ENCODE measurements around the gene FAAP20.
A peak's percentile ranks its signal among the peaks of the same experiment; 100 is the strongest.

The FAAP20 gene

DNA sequence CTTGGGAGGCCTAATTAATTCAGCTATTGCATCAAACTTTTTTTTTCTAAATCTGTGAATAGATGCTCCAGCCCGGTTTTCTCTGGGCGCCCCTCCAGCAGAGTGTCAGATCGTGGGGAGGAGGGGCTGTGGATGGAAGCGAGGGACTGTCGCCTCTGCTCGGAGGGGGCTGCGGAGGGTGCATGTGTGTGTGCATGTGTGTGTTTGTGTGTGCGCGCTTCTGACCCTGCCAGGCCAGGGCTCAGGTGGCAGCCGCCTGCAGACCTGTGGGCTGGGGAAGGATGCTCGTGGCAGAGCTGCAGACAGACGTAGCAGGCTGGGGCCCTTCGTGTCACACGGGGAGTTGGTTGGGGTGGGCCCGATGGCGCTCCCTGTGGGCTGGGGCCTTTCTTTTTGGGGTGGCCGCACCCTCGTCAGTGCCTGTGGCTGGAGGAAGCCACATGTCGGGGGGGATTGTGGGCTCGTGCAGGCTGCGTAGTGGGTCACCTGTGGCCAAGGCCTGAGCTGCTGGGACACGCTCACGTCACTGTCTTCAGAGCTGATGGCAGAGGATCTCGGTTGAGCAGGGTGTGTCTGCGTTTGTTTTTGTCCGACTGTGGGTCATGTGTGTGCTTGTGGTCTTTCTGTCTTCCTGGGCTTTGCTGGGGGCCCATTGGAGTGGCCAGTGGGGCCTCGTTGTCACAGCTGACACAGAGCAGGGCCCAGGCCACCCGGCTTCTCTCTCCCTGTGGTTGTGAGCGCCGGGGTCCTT is 36.4 kb upstream of the FAAP20 start:
- DNase-seq (ENCODE audit: low read depth in 2 of 2), result no peak

DNA sequence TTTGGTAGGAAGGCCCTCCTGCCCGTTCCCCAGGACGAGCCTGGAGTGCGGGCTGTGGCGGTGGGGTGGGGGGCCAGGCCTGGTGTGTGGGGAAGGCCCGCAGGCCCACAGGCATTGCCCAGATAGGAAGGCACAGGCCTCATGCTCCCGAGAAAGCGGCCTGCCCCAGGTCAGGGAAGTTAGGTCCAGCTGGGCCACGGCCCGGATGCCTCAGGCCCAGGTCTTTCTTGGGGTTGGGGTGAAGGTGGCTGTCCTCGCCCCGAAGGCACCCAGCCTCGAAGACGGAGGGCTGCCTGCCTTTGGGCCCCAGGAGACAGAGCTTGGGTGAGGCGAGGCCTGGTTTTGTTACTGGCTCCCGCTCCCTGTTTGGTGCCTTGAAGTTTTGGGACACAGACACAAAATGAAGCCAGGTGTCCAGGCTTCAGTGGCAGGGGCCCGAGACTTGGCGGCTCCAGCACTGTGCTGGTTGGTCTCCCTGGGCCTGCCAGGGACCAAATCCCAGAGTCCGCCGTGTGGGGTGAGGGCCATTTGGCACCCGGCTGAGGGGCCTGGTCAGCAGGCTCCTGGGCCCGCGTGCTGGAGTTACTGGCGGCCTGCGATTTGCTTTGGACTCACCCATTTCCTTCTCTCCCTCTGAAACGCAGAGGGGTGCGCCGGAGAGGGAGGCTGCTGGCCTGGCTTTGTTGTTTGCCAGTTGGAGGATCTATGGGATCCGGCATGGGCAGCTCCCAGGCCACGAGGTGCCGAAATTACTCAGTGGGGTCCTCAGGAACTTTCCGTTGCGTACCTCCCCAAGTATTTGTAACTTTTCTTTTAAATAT is 35.5 kb upstream of the FAAP20 start:
- DNase-seq (ENCODE audit: low read depth in 2 of 2), result no peak

DNA sequence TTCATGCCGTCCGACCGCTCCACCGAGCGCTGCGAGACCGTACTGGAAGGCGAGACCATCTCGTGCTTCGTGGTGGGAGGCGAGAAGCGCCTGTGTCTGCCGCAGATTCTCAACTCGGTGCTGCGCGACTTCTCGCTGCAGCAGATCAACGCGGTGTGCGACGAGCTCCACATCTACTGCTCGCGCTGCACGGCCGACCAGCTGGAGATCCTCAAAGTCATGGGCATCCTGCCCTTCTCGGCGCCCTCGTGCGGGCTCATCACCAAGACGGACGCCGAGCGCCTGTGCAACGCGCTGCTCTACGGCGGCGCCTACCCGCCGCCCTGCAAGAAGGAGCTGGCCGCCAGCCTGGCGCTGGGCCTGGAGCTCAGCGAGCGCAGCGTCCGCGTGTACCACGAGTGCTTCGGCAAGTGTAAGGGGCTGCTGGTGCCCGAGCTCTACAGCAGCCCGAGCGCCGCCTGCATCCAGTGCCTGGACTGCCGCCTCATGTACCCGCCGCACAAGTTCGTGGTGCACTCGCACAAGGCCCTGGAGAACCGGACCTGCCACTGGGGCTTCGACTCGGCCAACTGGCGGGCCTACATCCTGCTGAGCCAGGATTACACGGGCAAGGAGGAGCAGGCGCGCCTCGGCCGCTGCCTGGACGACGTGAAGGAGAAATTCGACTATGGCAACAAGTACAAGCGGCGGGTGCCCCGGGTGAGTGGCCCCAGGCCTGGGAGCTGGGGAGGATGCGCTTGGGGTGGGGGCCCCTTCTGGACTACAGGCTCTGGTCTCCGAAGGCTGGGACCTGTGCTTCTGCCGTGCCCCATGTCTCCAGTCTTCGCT is 34.7 kb upstream of the FAAP20 start:
- DNase-seq (ENCODE audit: low read depth in 2 of 2), result peak in 1 of 2 donors; percentile 31

DNA sequence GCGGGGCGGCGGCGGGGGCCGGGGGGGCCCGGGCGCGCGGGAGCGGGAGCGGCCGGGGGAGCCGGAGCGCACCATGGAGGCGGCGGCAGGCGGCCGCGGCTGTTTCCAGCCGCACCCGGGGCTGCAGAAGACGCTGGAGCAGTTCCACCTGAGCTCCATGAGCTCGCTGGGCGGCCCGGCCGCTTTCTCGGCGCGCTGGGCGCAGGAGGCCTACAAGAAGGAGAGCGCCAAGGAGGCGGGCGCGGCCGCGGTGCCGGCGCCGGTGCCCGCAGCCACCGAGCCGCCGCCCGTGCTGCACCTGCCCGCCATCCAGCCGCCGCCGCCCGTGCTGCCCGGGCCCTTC is 34.1 kb upstream of the FAAP20 start:
- no peak for DNase-seq (ENCODE audit: low read depth in 2 of 2)

DNA sequence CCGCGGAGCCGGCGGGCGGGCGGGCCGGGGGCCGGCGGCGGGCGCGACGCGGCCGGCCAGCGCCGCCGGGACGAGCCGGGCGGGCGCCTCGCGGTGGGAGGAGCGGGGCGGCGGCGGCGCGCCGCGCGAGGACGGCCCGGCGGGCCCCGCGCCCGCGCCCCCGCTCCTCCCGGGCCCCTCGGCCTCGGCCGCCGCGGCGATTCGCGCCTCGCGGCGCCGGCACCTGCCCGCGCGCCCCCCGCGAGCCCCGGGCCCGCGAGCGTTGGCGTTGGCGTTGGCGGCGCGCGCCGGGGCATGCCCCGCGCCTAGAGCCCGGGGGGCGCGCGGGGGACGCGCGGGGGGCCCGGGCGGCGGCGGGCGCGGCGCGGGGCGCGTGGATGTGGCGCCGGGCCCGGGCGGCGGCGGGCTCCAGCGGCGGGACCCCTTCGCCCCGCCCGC is 33.6 kb upstream of the FAAP20 start, which contains the start of gene SKI:
TSS of gene SKI (plus strand) at position 163 of the 438 bp plus-strand sequence. CDS start 448 bp downstream, outside the sequence.
- no peak for DNase-seq (ENCODE audit: low read depth in 2 of 2)

DNA sequence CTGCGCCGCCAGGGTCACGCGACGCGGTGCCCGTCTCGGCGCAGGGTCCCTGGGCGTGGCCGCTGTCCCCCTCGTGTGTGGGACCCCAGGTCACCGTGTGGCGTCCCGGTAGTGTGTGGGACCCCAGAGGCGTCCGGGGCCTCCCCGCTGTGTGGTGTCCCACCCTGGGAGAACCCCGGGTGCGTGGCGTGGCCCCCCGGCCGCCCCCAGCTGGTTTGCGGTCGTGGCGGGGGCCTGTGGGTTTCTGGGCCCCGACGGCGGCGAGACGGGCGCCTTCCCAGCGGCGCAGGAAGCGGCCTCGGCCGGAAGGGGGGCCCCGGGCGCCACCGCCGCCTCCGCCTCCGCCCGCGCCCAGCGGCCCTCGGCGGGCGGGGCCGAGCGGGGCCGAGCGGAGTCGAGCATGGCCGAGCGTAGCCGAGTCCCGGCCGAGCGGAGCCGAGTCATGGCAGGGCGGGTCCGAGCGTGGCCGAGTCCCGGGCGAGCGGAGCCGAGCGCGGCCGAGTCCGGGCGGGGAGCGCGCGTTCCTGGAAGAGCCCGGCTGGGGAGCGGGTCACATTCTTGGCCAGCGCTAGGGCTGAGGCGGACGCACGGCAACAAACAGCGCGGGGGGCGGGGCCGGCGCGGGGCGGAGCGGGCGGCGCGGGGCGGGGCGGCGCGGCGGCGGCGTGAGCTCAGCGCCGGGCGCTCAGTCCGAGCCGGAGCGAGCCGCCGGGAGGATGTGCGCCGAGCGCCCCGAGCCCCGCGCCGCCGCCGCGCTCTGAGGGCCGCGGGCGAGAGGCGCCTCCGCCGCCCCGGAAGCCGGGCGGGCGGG is 33.0 kb upstream of the FAAP20 start:
- peak; percentile 89 to 91 for DNase-seq (ENCODE audit: low read depth in 2 of 2)

DNA sequence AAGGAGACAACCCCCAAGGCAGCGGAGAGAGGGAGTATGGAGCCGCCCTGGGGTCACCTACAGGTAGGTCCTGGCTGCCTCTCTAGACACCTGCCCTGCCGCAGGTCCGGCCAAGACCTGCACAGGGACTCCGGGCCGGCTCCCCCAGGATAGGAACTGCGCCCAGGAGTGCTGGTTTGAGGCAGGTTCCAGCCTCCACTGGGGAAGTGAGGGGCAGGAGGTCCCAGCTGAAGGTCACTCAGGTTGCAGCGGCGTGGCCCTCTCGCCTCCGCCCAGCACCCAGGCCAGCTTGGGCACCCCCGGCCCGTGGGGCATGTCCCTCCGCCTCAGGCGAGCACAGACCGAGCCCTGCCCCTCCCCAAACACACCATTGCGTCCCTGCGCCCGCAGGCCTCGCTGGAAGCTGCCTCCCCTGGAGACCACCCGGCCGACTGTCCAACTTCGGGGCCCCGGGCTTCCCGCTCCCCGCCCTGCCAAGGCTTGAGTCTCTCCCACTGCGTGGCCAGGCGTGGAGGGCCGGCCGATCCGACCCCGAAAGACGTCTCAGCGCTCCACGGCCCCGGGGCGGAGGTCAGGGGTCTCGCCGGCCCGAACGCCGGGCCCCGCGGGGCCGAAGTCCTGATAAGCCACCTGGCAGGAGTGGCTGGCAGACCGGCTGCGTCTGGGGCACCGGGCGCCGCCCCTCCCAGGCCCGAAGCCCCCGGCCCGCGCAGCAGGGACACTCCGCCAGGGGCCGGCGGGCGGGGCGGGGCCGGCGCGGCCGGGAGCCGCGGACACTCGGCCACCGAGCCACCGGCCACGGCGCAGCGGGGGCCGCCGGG is 32.2 kb upstream of the FAAP20 start:
- no peak for DNase-seq (ENCODE audit: low read depth in 2 of 2)

DNA sequence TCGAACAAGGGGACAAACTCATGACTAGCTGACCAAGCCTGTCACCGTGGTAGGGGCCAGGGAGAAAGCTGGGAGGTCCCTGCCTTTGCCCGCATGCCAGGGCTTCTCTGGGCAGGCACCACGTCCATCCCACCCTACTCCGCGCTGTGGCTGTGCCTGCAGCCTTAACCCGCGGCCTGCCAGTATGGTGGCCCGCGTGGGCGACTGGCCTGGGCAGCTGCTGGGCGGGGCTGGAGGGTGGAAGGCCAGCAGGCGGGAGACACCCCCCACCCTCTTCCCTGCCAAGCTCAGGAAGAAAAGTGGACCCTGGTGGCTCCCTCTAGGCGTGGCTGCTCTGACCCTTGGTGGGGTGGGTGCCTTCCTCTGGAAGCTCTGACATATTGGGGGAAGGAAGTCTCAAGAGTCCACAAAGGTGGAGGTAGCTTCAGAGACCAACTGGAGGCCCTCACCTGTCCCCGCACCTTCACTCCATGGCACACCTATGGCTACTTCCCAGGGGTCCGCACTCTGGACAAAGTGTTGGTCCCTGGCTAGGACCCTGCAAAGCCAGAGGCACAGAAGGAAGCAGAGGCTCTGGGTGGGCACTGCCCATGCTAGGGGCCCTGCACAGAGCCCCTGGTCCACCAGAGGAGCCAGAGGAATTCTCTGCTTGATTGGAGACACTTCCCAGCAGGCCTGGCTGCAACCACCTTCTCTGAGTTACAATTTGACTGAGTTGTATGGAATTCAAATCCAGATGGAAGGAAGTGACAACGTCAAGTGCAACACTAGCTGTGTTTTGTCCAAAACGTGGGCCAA is 30.3 kb upstream of the FAAP20 start:
- DNase-seq (ENCODE audit: low read depth in 2 of 2), result no peak

DNA sequence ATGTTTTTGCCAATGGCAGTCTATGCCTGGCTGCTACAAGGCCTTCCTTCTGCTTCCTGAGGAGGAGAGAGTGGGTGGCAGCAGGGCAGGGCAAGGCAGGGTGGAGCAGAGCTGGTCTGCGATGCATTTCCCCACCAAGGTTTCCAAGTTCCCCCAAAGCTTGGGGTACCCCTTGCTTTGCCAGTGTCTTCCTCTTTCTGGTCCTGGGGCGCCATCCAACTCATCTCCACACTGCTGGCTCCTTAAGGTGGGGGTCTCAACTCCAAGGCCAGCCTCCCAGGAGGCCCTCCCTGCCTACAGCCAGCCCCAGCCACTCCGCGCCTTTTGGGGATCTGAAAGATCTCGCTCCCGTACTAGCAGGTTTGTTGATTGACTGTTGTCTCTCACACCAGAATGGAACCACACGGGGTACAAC is 29.6 kb upstream of the FAAP20 start:
- DNase-seq (ENCODE audit: low read depth in 2 of 2), result no peak

DNA sequence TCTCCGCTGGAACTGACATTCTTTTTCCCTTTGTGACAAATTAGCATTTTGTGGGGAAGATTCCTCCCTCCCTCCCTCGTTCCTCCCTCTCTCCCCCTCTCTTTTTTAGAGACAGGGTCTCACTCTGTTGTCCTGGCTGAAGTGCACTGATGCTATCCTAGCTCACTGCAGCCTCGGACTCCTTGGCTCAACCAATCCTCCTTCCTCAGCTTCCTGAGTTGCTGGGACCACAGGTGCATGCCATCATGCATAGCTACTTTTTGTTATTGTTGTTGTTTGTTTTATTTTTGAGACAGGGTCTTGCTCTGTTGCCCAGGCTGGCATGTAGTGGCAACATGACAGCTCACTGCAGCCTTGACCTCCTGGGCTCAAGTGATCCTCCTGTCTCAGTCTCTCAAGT is 26.7 kb upstream of the FAAP20 start:
- no peak for DNase-seq (ENCODE audit: low read depth in 2 of 2)

DNA sequence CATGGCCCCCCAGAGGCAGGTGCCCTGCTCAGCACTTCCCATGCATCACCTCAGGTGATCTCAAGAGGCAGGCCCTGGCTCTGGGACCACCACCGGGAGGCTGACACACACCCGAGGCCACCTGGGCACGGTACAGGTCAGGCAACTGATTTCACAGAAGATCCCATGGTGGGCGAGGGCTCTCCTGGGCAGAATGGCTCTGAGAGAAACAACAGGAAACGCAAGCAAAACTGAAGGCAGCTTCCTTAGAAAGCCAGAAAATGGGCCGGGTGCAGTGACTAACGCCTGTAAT is 22.1 kb upstream of the FAAP20 start:
- DNase-seq (ENCODE audit: low read depth in 2 of 2), result no peak

DNA sequence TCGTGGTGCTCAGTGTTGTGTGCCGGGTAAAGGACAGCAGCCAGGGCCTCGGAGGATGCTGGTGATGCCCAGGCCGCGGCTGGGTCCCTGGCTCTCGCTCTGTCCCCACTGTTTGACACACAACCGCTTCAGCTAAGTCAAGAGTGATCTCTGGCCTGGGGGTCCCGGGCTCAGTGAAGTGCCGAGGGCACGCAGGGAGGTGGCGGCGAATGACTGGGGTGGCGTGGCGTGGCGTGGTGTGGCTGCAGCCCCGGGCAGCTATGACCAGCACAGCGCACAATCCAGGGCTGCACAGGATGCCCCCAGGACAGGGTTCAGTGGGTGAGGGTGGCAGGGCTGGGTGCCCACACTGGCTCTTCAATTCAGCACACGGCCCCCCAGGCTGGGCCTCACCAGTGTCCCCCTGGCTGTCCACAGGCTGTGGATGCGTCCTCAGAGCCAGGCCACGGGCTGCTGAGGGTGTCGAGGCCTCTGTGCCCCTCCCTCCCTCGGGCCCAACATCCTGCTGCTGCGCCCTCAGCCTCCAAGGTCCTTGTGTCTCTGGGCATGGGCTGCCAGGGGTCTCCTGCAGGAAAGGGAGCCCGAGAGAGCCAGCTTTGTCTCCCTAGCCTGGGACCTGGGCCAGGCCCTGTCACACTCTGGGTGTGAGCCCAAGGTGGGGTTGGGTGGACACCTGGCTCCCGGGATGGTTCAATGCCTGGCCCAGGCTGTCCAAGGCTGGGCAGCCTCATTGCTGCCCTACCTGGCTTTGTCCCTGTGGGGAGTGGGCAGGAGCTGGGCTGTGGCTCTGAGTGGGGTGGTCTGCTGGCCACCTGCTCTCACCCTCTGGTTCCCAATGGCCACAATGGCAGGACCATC is 21.6 kb upstream of the FAAP20 start:
- no peak for DNase-seq (ENCODE audit: low read depth in 2 of 2)

DNA sequence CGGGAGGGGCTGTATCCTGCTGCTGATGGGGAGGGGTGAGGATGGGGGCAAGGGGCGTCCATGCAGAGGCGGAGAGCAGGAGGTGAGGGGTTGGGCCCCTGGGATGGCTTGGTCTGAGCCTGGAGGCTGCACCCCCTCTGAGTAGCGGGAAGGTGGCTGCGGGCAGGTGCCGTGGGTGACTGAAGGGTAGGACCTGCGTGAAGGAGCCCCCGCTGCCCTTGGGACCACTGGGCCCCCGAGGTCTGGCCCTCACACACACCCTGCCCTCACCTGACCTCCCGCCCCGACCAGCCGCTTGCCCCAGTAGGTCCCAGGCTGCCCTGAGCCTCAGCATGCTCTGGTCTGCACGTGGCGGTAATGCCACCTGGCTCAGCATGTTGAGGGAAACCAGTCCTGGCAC is 20.8 kb upstream of the FAAP20 start:
- DNase-seq (ENCODE audit: low read depth in 2 of 2), result no peak

DNA sequence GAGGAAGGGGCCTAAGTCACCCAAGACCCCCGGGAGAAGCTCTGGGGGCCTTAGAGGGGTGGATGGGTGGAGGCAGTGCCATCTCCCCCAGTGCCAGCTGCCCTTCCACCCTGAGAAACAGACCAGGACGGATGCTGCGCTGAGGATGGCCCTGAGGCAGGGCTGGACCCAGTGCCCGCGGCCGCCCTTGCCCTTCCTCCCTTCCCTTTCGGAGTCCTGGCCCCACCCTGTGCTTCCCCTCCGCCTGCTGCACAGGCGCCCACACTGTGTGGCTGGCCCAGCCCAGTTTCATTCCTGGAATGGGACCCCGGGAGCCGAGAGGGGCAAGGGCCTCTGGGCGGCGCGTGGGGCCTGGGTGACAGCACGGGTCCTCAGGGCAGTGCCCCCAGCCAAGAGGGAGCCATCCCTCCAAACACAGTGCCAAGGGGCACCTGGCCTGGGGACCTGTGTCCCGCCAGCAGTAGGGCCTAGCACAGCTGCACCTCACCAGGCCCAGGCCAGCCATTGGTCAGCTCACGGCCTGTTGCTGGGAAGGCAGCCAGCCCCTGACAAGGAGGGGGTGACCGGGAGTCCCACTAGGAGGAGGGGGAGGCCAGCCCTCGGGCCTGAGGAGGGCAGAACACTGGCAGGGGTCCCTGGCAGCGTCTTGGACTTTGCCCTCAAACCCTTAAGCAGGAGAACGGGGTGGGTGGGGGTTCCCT is 20.1 kb upstream of the FAAP20 start:
- DNase-seq (ENCODE audit: low read depth in 2 of 2), result no peak

DNA sequence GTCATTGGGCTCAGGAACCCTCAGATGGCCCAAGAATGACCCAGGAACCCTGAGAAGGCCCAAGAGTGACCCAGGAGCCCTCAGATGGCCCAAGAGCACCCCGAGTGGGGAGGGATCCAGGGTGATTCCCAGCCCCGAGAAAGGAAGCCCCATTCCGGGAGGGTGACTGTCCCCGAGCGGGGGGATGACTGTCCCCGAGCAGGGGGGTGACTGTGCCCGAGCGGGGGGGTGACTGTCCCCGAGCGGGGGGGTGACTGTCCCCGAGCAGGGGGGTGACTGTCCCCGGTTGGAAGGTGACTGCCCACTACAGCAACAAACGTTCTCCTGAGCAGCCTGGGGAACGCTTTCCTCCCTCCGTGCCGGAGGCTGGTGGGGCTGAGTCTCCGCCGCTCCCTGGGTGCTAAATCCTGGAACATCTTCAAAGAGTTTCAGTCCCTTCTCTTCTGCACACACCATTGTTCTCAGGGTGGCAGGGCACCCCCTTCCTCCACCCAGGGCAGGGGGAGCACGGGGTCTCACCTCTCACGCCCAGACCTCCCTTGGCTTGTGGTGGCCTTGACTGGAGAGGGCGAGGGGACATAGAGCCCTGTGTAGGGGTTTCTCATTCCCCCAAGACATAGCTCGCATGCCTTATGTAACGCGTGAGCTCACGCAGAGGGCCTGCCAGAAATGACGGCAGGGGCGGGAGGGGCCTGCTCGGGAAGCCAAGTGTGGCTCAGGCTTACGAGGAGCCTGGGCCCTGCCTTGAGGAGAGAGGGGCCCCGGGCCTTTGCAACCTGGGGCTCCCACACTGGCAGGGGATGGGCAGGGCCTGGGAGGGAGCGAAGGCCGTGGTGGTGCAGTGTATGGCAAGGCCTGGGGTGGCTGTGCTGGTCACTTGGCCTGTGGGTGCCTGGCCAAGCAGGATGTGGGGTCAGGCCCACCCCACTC is 19.3 kb upstream of the FAAP20 start:
- DNase-seq (ENCODE audit: low read depth in 2 of 2), result no peak

DNA sequence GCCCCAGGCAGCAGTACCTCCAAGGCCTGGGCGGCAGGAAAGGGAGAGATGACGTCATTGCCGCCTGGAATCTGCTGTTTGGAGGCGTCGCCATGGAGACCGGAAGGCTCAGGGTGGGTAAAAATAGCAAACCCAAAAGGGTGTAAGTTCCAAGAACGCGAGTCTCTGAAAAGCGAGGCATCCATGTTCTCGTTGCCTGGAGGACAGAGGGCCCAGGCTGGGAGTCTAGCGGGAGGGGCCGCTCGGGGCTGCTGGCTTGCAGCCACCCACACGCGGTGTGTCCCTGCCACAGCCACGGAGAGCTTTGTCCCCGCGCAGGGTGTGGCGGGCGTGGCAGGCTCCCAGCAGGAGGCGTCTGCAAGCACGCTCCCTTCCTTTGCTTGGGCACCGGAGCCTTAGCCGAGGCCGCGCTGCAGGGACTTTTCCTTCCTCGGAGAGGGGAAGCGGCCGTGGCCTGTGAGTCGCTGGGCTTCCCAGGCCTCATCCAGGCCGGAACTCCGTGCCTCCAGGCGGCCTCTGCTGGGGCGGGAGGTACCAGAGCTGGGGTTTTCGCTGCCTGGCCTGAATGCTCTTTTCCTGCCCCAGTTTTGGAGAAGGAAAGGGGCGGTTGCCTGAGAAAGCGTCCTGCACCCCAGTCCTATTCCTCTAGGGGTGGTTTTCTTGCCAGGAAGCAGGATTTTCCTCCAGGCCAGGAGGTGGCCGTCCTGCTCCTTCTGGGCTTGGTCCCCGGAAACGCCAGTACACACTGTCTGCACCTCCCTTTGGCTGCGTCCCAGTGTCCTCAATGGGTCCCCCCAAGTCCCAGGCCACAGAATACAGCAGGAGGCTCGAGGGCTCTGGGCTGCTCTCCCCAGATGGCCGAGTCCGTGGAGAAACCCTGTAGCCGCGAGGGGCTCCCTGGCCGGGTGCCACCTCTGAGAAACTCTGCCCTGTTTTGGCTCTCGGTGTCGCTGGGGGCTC is 18.2 kb upstream of the FAAP20 start:
- peak in 1 of 2 donors; percentile 36 for DNase-seq (ENCODE audit: low read depth in 2 of 2)
